Measurements from ENCODE around the gene OTOL1.

DNA sequence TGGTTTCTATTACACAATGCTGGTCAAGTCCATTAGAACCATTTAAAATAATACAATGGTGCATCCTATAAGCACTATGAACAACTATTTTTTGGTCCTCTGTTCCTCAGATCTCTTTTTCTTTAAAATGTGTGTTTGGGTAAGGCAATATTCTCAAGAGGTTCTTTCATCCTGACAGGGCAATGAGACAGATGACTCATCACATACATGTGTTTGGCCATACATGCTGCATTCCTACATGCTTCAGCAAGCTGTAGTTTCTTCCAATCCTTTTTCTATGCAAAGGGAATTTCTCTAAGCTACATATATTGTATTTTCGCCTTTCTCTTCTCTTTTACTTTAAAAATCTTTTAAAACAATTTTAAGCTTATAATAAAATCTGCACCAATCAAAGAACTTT is 52.7 kb downstream of the OTOL1 start:
- TF ChIP-seq CTCF (conservative IDR thresholded peaks at IDR 0.05; ENCODE audit: low read depth in 2 of 2) = no peak
- no peak for TF ChIP-seq POLR2AphosphoS5 (IDR thresholded peaks at IDR 0.05; ENCODE audit: low read depth)
- TF ChIP-seq REST (IDR thresholded peaks at IDR 0.05; ENCODE audit: unreplicated experiment) = no peak
- TF ChIP-seq EZH2 (IDR thresholded peaks at IDR 0.05; ENCODE audit: low read depth, unreplicated experiment) = no peak
- TF ChIP-seq CREB1 (CRISPR knock-in tag; IDR thresholded peaks at IDR 0.05; ENCODE audit: low read depth) = no peak
- TF ChIP-seq EZH2phosphoT487 (IDR thresholded peaks at IDR 0.05; ENCODE audit: unreplicated experiment) = no peak
- no peak for TF ChIP-seq STAT1 (IDR thresholded peaks at IDR 0.05; ENCODE audit: unreplicated experiment)
- TF ChIP-seq ZNF331 (CRISPR knock-in tag; IDR thresholded peaks at IDR 0.05; ENCODE audit: low read depth) = no peak
- TF ChIP-seq, protein P1, sequence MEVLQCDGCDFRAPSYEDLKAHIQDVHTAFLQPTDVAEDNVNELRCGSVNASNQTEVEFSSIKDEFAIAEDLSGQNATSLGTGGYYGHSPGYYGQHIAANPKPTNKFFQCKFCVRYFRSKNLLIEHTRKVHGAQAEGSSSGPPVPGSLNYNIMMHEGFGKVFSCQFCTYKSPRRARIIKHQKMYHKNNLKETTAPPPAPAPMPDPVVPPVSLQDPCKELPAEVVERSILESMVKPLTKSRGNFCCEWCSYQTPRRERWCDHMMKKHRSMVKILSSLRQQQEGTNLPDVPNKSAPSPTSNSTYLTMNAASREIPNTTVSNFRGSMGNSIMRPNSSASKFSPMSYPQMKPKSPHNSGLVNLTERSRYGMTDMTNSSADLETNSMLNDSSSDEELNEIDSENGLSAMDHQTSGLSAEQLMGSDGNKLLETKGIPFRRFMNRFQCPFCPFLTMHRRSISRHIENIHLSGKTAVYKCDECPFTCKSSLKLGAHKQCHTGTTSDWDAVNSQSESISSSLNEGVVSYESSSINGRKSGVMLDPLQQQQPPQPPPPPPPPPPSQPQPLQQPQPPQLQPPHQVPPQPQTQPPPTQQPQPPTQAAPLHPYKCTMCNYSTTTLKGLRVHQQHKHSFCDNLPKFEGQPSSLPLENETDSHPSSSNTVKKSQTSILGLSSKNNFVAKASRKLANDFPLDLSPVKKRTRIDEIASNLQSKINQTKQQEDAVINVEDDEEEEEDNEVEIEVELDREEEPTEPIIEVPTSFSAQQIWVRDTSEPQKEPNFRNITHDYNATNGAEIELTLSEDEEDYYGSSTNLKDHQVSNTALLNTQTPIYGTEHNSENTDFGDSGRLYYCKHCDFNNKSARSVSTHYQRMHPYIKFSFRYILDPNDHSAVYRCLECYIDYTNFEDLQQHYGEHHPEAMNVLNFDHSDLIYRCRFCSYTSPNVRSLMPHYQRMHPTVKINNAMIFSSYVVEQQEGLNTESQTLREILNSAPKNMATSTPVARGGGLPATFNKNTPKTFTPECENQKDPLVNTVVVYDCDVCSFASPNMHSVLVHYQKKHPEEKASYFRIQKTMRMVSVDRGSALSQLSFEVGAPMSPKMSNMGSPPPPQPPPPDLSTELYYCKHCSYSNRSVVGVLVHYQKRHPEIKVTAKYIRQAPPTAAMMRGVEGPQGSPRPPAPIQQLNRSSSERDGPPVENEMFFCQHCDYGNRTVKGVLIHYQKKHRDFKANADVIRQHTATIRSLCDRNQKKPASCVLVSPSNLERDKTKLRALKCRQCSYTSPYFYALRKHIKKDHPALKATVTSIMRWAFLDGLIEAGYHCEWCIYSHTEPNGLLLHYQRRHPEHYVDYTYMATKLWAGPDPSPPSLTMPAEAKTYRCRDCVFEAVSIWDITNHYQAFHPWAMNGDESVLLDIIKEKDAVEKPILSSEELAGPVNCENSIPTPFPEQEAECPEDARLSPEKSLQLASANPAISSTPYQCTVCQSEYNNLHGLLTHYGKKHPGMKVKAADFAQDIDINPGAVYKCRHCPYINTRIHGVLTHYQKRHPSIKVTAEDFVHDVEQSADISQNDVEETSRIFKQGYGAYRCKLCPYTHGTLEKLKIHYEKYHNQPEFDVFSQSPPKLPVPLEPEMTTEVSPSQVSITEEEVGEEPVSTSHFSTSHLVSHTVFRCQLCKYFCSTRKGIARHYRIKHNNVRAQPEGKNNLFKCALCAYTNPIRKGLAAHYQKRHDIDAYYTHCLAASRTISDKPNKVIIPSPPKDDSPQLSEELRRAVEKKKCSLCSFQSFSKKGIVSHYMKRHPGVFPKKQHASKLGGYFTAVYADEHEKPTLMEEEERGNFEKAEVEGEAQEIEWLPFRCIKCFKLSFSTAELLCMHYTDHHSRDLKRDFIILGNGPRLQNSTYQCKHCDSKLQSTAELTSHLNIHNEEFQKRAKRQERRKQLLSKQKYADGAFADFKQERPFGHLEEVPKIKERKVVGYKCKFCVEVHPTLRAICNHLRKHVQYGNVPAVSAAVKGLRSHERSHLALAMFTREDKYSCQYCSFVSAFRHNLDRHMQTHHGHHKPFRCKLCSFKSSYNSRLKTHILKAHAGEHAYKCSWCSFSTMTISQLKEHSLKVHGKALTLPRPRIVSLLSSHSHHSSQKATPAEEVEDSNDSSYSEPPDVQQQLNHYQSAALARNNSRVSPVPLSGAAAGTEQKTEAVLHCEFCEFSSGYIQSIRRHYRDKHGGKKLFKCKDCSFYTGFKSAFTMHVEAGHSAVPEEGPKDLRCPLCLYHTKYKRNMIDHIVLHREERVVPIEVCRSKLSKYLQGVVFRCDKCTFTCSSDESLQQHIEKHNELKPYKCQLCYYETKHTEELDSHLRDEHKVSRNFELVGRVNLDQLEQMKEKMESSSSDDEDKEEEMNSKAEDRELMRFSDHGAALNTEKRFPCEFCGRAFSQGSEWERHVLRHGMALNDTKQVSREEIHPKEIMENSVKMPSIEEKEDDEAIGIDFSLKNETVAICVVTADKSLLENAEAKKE (CRISPR knock-in tag; IDR thresholded peaks at IDR 0.05) = no peak
- TF ChIP-seq, protein P2, sequence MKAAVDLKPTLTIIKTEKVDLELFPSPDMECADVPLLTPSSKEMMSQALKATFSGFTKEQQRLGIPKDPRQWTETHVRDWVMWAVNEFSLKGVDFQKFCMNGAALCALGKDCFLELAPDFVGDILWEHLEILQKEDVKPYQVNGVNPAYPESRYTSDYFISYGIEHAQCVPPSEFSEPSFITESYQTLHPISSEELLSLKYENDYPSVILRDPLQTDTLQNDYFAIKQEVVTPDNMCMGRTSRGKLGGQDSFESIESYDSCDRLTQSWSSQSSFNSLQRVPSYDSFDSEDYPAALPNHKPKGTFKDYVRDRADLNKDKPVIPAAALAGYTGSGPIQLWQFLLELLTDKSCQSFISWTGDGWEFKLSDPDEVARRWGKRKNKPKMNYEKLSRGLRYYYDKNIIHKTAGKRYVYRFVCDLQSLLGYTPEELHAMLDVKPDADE (IDR thresholded peaks at IDR 0.05) = no peak
- TF ChIP-seq NANOG (IDR thresholded peaks at IDR 0.05; ENCODE audit: borderline replicate concordance) = no peak

Data from GM23338 (cell line).